NCI-H82 treated with DMSO at 0.1 percent for 48 hours (cell line): Measurements from ENCODE around the gene SYNPO.

Experiments used
- DNase-seq: peaks from one replicate; lab custom pipeline; 2025; ENCODE audit not compliant: unreplicated experiment; lab: John Stamatoyannopoulos, UW

Gene SYNPO

GRCh38 chr5:150623878-150624216 lies 16.6 kb upstream of the SYNPO start:
- DNase-seq = no peak

GRCh38 chr5:150624334-150625163 lies 15.9 kb upstream of the SYNPO start:
- DNase-seq = no peak

- no peak for DNase-seq
Observed at GRCh38 chr5:150625164-150625535, 15.3 kb upstream of the SYNPO start.

GRCh38 chr5:150625831-150626746 lies 14.4 kb upstream of the SYNPO start:
- no peak for DNase-seq

- no peak for DNase-seq
Observed at GRCh38 chr5:150626853-150627276, 13.6 kb upstream of the SYNPO start.

GRCh38 chr5:150627731-150628545 lies 12.5 kb upstream of the SYNPO start:
- DNase-seq = no peak

GRCh38 chr5:150628936-150629485 lies 11.4 kb upstream of the SYNPO start:
- no peak for DNase-seq

- no peak for DNase-seq
Observed at GRCh38 chr5:150630016-150630415, 10.4 kb upstream of the SYNPO start.

- DNase-seq = no peak
Observed at GRCh38 chr5:150630461-150631325, 9.8 kb upstream of the SYNPO start.

GRCh38 chr5:150631326-150631701 lies 9.1 kb upstream of the SYNPO start:
- no peak for DNase-seq

- DNase-seq = peak; percentile 31
Observed at GRCh38 chr5:150632305-150633160, 7.9 kb upstream of the SYNPO start.

- DNase-seq = no peak
Observed at GRCh38 chr5:150633429-150633828, 7.0 kb upstream of the SYNPO start.

GRCh38 chr5:150636391-150637244 lies 3.8 kb upstream of the SYNPO start:
- DNase-seq = no peak

GRCh38 chr5:150637245-150638052 lies 3.0 kb upstream of the SYNPO start:
- no peak for DNase-seq

- no peak for DNase-seq
Observed at GRCh38 chr5:150638053-150638444, 2.4 kb upstream of the SYNPO start.

- no peak for DNase-seq
Observed at GRCh38 chr5:150638488-150639376, 1.7 kb upstream of the SYNPO start.

- no peak for DNase-seq
Observed at GRCh38 chr5:150639377-150639692, 1.1 kb upstream of the SYNPO start.
